Thyroid gland (tissue), 4 donors: ENCODE measurements around the gene TNFRSF12A.

Experiments
- CTCF ChIP-seq, 6 experiments: fragments of 200-600 bp in 3 of 6; fragments of 450-650 bp in 3 of 6; sonication (generic) in 3 of 6; IDR thresholded peaks; one replicate each; pipeline ENCODE4 v1.5.1; 2016 to 2019; ENCODE audit warnings: antibody characterized with exemption in 6 of 6, mild to moderate bottlenecking in 2 of 6, inconsistent platforms in 1 of 6, moderate library complexity in 1 of 6
- POLR2A ChIP-seq, 2 donors: fragments of 450-650 bp; IDR thresholded peaks; one replicate each; pipeline ENCODE4 v1.6.1; 2017; ENCODE audit warnings: antibody characterized with exemption in 2 of 2, mild to moderate bottlenecking in 2 of 2, moderate library complexity in 1 of 2

GRCh38 chr16:3051494-3051893 is 31.3 kb downstream of the TNFRSF12A start:
- TF ChIP-seq POLR2A (IDR thresholded peaks at IDR 0.05) (no peak), CTCF (IDR thresholded peaks at IDR 0.05) (no peak)
